HUES6 (cell line): ENCODE data around the gene MACF1.

Experiments used
- H3K27ac ChIP-seq: 2 replicates; pipeline ENCODE4 v1.7.0; 2013; ENCODE audit warnings: low read depth, mild to moderate bottlenecking, low read length, inconsistent platforms
- H3K27me3 ChIP-seq: 2 replicates; pipeline ENCODE4 v1.6.1; 2013; ENCODE audit warnings: low read length; ENCODE audit not compliant: control insufficient read depth, insufficient read depth
- H3K36me3 ChIP-seq: 2 replicates; pipeline ENCODE4 v1.6.1; 2013; ENCODE audit warnings: low read length; ENCODE audit not compliant: control insufficient read depth, insufficient read depth
- H3K4me1 ChIP-seq: 2 replicates; pipeline ENCODE4 v1.6.1; 2013; ENCODE audit warnings: low read length; ENCODE audit not compliant: control insufficient read depth, insufficient read depth
- H3K4me3 ChIP-seq: 2 replicates; pipeline ENCODE4 v1.5.1; 2013; ENCODE audit warnings: low read depth, low read length
- H3K9ac ChIP-seq: one replicate; pipeline ENCODE4 v1.6.1; 2013; ENCODE audit warnings: mild to moderate bottlenecking, low read length
- H3K9me3 ChIP-seq: 2 replicates; pipeline ENCODE4 v1.6.1; 2013; ENCODE audit warnings: low read depth, low read length; ENCODE audit not compliant: control insufficient read depth, insufficient read depth

The MACF1 gene

DNA sequence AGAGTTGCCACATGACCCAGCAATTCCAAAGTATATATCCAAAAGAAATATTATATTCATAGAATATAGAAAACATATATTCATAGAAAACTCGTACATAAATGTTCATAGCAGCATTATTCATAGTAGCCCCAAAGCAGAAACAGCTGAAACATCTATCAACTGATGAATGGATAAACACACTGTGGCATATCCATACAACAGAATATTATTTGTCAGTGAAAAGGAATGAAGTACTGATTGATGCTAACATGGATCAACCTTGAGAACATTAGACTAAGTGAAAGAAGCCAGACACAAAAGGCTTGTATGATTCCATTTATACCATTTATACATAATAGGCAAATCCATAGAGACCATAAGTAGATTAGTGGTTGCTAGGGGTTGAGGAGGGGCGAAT lies 21.7 kb upstream of the MACF1 start:
- no peak overlapping the region for H3K9ac ChIP-seq
- no peaks in the 10 kb centered on the region for H3K27me3 ChIP-seq
- H3K9me3 ChIP-seq, result no peaks in the 10 kb centered on the region
- H3K4me1 ChIP-seq, result peaks cover 33% of the 10 kb centered on the region
- H3K36me3 ChIP-seq, result no peaks in the 10 kb centered on the region
- H3K4me3 ChIP-seq, result no peak overlapping the region
- H3K27ac ChIP-seq, result no peak overlapping the region

DNA sequence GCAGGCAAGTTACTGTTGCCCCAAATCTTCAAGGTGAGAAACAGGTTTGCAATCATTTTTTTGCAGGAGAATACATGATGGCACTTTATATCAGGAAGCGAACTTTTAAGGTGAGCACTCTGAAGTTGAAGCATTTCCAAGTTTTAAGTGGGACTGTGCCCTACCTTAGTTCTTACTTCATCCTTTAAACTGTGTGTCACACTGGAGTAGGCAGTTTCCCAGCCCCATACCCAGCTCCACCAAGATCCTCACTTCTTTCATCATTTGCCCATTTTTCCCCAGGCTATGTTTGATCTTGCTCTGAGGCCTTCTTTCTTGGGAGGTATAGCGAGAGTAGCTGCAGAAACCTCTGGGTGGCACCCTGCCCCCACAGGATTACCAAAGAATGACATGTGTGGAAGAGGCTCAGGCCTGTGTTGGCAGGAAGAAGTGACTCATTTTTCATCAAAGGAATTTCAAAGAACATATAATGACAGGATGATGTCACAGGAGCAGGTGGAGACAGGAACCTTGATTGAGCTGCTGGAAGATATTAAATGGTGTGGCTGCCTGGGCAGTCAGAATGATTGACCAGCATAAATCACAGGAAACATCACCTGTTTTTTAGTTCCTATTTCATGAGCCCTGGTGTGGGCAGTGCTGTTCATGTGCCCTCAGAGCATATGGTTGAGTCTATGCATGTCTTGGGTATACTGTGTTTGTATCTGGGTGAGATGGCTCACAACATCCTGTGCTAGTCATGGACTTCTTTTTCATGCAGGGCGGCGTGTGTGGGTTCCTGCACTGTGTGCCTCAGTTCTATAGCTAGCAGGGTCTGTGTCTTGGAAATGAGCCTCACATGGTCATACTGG lies 20.8 kb upstream of the MACF1 start:
- H3K27me3 ChIP-seq, result no peaks in the 10 kb centered on the region
- no peak overlapping the region for H3K4me3 ChIP-seq
- no peak overlapping the region for H3K27ac ChIP-seq
- peaks cover 25% of the 10 kb centered on the region for H3K4me1 ChIP-seq
- H3K9ac ChIP-seq, result peak overlapping the region; percentile 32
- H3K9me3 ChIP-seq, result no peaks in the 10 kb centered on the region
- no peaks in the 10 kb centered on the region for H3K36me3 ChIP-seq

DNA sequence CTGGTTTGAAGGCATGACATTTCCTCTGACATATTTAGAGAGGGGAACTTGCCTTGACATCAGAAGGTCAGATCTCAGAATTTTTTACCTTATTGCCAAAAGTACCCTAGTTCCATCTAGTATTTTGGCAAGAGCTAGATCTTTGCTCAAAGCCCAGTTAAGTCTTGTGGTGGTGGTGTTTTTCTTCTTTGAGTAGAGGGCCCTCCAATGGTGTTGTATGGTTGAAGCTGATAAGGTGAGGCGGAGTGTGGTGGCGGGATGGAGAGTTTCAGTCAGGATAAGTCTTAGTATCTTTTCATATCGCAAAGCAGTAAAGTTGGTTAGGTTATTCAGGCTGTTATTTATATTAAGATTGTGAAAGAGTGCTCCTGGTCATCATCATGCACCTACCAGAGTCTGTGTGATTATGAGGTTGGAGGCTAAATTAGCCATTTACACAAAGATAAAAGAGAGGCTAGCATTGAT lies 20.1 kb upstream of the MACF1 start:
- Histone ChIP-seq H3K4me1 (peaks cover 27% of the 10 kb centered on the region), H3K27me3 (no peaks in the 10 kb centered on the region), H3K36me3 (no peaks in the 10 kb centered on the region), H3K27ac (no peak overlapping the region), H3K4me3 (no peak overlapping the region), H3K9ac (no peak overlapping the region), H3K9me3 (no peaks in the 10 kb centered on the region)

DNA sequence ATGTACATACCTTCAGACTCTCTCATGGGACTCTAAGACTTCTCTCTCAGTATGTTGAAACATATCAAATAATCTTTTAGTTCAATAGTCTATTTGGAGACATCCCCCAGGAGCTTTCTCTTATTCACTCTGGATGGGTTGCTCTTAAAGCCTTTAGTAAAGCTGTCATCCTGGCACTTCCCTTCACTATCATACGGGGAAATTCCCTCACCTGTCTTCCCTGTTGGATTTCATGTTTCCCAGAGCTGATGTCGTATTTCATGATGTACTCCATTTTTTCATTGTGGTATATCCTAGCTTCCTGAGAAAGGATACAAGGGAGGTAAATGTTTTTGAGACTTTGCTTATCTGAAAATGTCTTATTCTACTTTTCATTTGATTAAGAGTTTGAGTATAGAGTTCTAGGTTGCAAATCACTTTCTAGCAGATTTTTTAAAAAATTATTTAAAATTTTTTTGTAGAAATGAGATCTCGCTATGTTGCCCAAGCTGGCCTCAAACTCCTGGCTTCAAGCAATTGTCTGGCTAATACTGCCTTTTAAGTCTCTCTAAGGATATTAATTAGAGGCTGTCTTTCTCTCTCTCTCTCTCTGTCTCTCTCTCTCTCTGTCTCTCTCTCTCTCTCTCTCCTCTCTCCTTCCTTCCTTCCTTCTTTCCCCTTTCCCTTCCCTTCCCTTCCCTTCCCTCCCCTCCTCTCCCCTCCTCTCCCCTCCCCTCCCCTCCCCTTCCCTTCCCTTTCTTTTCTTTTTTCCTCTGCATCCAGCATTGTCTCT lies 17.0 kb upstream of the MACF1 start:
- H3K9me3 ChIP-seq, result no peaks in the 10 kb centered on the region
- peaks cover 40% of the 10 kb centered on the region for H3K4me1 ChIP-seq
- no peak overlapping the region for H3K4me3 ChIP-seq
- no peaks in the 10 kb centered on the region for H3K36me3 ChIP-seq
- H3K9ac ChIP-seq, result no peak overlapping the region
- H3K27me3 ChIP-seq, result no peaks in the 10 kb centered on the region
- no peak overlapping the region for H3K27ac ChIP-seq

DNA sequence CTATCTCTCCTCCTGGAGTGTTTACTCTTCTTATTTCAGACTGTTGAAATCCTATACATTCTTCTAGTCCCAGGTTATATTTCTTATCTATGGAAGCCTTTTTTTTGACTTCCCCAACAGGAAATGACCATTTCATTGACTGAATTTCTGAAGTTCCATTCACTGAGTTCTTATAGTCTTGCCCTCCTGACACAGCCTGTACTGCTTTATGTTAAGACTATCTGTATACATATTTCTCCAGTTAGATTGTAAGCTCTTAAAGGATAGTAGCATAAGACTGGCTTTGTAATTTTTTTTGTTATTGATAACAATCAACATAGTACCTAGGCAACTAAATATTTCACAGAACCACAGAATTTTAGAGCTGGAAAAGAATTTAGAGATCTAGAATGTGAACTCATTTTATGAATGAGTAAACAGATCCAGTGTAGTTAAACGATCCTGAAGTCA lies 14.9 kb upstream of the MACF1 start:
- H3K4me1 ChIP-seq, result peaks cover 31% of the 10 kb centered on the region
- no peak overlapping the region for H3K27ac ChIP-seq
- H3K9ac ChIP-seq, result no peak overlapping the region
- H3K4me3 ChIP-seq, result no peak overlapping the region
- H3K27me3 ChIP-seq, result no peaks in the 10 kb centered on the region
- no peaks in the 10 kb centered on the region for H3K36me3 ChIP-seq
- no peaks in the 10 kb centered on the region for H3K9me3 ChIP-seq

DNA sequence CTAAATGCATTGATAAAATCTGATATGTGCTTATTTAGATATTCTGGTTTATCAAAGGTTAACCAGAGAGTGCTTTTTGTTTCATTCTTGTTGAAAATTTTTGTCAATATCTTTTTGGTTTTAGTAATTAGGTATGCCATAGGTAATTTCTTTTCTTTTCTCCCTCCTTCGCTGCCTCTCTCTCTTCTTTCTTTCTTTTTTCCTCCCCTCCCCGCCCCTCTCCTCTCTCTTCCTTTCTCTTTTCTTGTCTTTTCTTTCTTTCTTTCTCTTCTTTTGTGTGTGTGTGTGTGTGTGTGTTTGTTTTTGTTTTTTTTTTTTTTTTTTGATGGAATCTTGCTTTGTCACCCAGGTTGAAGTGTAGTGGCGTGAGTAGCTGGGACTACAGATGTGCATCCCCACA lies 14.4 kb upstream of the MACF1 start:
- Histone ChIP-seq H3K36me3 (no peaks in the 10 kb centered on the region), H3K4me1 (peaks cover 30% of the 10 kb centered on the region), H3K9ac (no peak overlapping the region)

DNA sequence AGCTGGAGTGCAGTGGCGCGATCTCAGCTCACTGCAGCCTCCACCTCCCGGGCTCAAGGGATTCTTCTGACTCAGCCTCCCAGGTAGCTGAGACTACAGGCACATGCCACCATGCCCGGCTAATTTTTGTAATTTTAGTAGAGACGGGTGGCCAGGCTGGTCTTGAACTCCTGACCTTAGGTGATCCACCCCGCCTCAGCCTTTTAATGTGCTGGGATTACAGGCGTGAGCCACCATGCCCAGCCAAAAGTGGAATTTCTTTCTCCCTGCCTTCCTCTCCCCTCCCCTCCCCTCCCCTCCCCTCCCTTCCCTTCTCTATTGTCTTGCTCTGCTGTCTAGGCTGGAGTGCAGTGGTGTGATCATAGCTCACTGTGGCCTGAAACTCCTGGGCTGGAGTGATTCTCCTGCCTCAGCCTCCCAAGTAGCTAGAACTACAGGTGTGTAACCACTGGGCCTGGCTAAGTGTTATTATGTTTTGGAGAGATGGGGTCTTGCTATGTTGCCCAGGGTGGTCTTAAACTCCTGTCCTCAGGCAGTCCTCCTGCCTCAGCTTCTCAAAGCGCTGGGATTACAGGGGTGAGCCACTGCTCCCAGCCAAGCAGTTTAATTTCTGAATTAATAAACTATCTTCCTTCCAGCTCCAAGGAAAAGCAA lies 10.0 kb upstream of the MACF1 start:
- H3K36me3 ChIP-seq, result no peaks in the 10 kb centered on the region
- H3K9me3 ChIP-seq, result no peaks in the 10 kb centered on the region
- H3K27ac ChIP-seq, result no peak overlapping the region
- peaks cover 26% of the 10 kb centered on the region for H3K4me1 ChIP-seq
- no peaks in the 10 kb centered on the region for H3K27me3 ChIP-seq
- no peak overlapping the region for H3K9ac ChIP-seq
- no peak overlapping the region for H3K4me3 ChIP-seq

More for the DNA sequence above, 14.4 kb upstream of the MACF1 start:
- H3K27me3 ChIP-seq, result no peaks in the 10 kb centered on the region
- H3K27ac ChIP-seq, result no peak overlapping the region
- no peak overlapping the region for H3K4me3 ChIP-seq
- no peaks in the 10 kb centered on the region for H3K9me3 ChIP-seq

DNA sequence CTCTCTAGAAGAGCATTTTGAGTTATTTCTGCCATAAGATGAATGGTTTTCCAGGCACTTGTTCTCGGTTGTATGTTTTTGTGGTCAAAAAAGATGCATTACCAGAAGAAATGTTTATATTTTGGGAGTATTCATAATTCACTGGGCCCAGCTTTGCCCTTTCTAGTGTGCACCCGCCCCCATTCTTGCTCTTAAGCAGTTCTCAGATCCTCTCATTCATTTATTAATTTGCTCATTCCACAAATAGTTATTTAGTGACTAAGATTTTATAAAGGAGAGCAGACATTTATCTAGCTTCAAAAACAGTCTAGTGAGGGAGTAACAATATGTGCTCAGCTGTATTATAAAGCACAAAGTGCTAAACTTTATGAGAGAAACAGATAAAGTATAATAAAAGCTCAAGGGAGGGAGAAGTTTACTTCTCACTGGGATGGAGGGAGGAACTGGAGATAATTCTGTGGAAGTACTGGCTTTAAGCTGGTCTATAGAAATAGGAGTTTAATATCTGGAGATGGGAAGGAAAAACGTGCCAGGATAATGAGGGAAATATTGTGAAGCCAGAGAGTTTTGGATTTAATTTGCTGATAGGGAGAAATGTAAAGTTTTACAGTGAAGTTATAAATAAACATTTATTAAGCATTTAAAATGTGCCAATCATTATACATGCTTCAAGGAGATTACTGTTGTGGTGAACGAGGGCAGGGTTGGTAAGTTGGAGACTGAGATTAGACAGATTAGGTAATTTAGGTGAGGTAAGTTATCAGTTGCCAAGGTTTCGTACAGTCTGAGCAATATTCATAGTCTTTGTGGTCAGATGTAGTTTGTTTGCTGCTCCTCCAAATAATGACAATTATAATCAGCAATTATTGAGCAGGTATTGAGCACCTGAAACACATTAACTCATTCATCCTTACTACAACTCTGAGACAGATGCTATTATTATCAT lies 9.1 kb upstream of the MACF1 start:
- Histone ChIP-seq H3K27ac (no peak overlapping the region), H3K4me1 (peaks cover 24% of the 10 kb centered on the region), H3K36me3 (no peaks in the 10 kb centered on the region), H3K9ac (no peak overlapping the region), H3K4me3 (no peak overlapping the region), H3K9me3 (no peaks in the 10 kb centered on the region), H3K27me3 (no peaks in the 10 kb centered on the region)

DNA sequence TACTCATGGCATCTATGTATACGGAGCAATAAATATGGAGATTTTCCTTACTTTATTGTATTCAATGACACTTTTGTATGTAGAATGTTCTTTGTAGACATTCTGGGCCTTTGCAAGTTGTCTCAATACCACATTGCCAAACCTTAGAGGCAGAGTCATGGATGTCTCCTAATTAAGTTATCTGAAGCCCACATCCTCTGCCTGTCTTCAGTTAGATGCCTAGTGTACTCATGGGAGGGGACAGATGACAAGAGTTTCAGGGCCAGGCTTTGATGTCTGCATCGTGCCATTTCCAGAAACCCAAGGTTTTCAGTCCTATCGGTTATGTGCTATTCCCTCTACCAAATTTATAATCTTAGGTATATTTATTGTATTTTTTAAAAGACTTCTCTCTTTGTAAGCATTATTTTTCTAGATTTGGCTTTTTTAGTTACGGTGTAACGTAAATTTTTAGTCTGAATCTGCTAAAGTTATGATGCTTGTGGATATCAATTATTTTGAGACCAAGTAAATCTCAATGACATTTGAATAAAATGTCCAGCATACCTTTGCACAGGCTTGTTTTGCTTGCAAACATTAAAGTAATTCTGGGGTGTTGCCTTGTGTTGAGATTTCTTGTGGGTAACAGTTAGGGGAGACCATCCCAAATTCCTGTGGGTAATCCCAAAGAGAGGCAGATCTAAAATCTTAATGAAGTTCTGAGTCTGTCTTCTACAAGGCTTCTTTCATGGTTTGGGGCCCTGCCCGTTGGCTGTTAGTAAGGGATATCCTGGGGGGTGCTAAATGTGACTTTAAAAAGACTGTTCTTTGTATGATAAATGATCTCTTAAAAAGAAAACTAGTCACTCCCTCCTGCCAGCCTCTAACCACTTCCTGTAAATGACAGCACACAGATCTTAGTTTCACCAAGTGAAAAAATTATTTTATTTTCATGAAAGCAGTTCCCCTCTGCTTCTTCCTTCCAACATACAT lies 8.0 kb upstream of the MACF1 start:
- Histone ChIP-seq H3K4me3 (no peak overlapping the region), H3K27me3 (no peaks in the 10 kb centered on the region), H3K27ac (no peak overlapping the region)

More for the DNA sequence above, 8.0 kb upstream of the MACF1 start:
- Histone ChIP-seq H3K36me3 (no peaks in the 10 kb centered on the region), H3K9ac (no peak overlapping the region), H3K4me1 (peaks cover 21% of the 10 kb centered on the region), H3K9me3 (no peaks in the 10 kb centered on the region)
